NCI-H2227 treated with DMSO at 0.1 percent for 48 hours (cell line): ENCODE results near the gene ELK3.

Experiments
- DNase-seq: peaks from one replicate; lab custom pipeline; 2025; lab: John Stamatoyannopoulos, UW

The ELK3 gene

GRCh38 chr12:96256672-96257361, 62.6 kb downstream of the ELK3 start:
- no peak for DNase-seq

DNA sequence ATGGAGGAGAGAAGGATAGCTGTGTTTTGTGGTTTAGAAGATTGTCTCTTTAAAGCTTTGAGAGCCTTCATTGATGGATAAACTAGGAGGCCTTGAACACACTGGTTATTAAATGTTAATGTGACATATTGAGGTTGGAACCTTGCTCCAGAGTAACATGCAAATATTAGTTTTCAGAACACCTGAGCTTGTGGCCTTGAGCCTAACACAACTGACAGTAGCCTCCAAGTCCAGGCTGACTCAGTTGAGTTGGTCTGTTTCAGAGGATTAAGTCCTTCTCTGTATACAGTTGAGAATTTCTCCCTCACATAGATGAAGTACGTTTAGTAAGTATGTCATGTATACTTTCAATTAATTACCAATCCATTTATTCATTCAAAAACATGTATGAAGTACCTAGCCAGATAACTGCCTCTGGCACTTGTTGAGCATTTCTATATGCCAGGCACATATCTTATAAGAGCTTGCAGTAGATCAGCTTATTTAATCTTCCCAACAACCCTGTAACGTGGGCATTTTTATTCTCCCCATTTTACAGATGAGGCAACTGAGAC, 63.5 kb downstream of the ELK3 start:
- no peak for DNase-seq

GRCh38 chr12:96258104-96258961, 64.2 kb downstream of the ELK3 start:
- no peak for DNase-seq

GRCh38 chr12:96260231-96260630, 66.1 kb downstream of the ELK3 start:
- no peak for DNase-seq

GRCh38 chr12:96260644-96261043, 66.5 kb downstream of the ELK3 start:
- no peak for DNase-seq

GRCh38 chr12:96261557-96261956, 67.4 kb downstream of the ELK3 start:
- DNase-seq, result no peak

GRCh38 chr12:96263449-96263902, 69.3 kb downstream of the ELK3 start:
- DNase-seq, result no peak

GRCh38 chr12:96265400-96265799, 71.2 kb downstream of the ELK3 start:
- DNase-seq, result no peak

- DNase-seq, result no peak
Measured at GRCh38 chr12:96265836-96266235, 71.7 kb downstream of the ELK3 start.

- no peak for DNase-seq
Measured at GRCh38 chr12:96266238-96266637, 72.1 kb downstream of the ELK3 start.

- DNase-seq, result no peak
Measured at GRCh38 chr12:96271469-96272199, 77.5 kb downstream of the ELK3 start.

DNA sequence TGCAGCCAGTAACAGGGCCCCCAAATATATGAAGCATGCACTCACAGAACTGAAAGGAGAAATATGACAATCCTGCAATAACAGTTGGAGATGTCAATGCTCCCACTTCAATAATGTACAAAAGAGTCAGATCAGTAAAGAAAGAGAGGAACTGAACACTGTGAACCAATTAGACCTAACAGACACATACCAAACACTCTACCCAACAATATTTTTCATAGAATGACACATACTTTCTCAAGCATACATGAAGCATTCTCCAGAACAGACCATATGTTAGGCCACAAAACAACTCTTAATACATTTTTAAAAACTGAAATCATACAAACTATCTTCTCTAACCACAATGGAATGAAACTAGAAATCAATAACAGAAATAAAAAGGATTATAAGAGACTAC, 80.2 kb downstream of the ELK3 start:
- DNase-seq, result no peak

DNA sequence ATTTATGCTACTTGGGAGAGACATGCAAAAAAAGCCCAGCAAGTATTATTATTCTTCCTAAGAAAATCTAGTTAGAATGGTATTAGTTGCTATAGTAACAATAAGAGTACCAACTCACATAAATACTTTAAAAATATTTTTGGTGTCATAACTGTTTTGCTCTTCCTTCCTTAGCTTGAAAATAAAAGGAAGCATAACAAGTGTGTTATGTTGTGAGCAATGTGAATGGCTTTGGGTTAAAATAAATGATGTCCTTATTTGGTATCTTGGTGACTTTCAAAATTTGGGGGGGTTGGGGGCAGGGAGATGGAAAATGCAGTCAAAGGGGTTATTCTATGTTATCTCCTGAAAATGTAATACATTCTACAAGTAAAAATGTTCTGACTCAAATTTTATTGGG, 91.0 kb downstream of the ELK3 start:
- DNase-seq, result no peak

GRCh38 chr12:96289067-96289466, 94.9 kb downstream of the ELK3 start:
- DNase-seq, result no peak

- no peak for DNase-seq
Measured at GRCh38 chr12:96293093-96293492, 98.9 kb downstream of the ELK3 start.

- DNase-seq, result no peak
Measured at GRCh38 chr12:96294831-96295230, 100.7 kb downstream of the ELK3 start.

DNA sequence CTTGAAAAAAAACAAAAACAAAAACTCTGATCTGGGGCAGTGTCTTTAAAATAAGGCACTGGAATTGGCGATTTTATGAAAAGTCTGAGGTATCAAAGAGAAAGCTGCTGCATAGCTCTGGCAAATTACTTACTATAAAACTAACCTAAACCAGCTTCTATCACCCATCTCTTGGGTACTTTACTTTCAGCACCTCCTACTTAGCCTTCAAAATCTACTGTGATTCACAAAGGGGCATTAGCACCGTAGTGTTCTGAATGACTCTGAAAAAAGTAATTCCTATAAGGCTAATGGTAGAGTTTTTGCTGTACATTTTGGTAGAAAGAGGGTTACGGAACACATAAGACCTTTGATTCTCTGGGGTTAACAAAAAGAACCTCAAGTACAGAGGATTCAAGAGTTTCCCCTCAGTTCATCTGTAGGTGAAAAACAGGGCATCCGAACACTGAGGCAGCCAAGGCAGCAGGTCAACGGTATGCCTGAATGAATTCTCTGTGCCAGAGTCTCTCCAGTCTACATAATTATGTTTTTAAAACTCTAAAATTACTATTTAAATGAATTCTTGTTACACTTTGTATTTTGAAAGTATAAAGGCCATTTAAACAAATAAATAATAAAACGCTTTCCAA, 101.5 kb downstream of the ELK3 start:
- DNase-seq, result no peak

- DNase-seq, result no peak
Measured at GRCh38 chr12:96297504-96297903, 103.3 kb downstream of the ELK3 start.

- no peak for DNase-seq
Measured at GRCh38 chr12:96300064-96300463, 105.9 kb downstream of the ELK3 start.

DNA sequence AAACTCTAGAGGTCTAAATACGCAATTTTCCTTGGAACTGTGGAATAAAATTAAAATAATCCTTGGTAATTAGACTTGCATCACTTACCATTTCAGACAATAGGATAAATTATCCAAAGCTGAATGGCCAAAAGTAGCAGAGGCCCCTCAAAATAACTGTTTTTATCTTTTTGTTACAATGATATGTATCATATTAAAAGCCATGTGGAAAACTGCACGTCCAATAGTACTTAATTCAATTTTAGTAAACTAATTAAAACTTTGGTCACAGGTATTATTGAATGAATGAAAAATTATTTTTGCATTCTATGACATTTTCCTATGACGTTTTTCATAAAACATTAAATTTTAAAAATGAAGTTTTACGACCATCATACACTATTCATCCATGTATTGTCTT, 107.6 kb downstream of the ELK3 start:
- no peak for DNase-seq

- DNase-seq, result no peak
Measured at GRCh38 chr12:96302687-96303310, 108.6 kb downstream of the ELK3 start.
